Stimulated activated CD8-positive, alpha-beta memory T cell treated with anti-CD3 and anti-CD28 coated beads, Interleukin-4, amount 100 ng/mL, for 1 hour (primary cell): Measurements from ENCODE around the gene CA10.

Experiments used
- DNase-seq, 2 donors: peaks; one replicate each; pipeline ENCODE4 v3.0.0-alpha.2; 2020; ENCODE audit warnings: low read depth in 2 of 2, low spot score in 1 of 2

Gene CA10

DNA sequence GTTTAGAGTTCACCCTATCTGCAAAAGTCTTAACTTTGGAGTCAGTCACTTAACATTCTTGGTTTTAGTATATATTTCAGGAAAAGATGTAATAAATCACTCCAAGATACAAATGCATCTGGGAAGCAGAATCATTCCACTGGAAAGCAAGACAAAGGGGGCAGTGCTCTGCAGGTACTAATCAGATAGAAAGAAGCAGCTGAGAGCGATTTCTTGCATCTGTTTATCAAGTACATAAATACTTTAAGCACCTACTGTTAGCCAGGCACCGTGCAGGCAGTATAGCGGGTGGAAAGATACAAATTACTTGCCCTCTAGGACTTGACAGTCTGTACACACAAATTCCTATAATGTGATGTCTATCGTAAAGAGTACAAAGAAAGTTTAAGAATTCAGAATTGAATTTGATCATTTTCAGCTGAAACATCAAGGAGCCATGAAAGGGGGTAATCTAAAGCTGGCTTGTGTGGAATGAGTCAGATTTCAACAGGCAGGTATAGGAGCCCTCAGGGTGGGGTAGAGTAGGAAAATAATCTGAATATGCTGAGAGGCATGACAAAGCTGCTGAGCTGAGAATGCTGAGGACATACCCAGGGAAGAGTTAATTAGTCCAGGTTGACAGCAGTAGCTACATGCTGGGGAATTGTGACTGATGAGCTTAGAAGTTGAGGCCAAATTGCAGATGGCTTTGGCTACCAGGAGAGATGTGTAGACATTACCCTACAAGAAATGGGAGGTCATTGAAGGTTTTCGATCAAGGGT lies 110.2 kb downstream of the CA10 start:
- DNase-seq: no peak

DNA sequence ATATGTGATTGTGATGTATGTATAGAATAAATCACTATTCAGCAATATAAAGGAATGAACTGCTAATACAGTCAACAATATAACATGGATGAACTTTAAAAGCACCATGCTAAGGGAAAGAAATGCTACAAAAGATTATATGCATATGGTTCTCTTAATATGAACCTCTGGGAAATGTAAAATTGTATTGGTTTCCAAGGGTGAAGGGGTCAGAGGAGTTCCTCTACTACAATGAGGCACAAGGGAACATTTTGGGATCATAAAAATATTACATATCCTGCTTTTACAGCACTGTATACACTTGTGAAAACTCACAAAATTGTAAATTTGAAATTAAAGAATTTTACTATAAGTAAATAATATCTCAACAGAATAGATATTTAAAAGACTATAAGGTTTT lies 111.4 kb downstream of the CA10 start:
- no peak for DNase-seq

DNA sequence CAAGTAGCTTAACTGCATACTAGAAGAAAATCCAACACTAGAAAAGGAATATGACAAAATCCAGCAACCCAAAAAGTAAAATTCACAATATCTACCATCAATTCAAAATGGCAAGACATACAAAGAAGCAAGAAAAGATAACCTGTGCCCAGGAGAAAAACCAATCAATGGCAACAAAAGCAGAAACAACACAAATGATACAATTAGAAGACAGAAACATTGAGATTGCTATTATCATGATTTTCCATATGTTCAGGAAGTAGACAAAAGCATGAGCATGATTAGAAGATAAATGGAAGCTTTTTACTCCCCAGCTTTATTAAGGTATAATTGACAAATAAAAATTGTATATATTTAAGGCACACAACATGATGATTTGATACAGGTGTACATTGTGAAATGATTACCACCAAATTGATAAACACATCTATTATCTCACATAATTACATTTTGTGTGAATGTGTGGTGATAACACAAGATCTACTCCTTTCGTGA lies 117.3 kb downstream of the CA10 start:
- DNase-seq: no peak

DNA sequence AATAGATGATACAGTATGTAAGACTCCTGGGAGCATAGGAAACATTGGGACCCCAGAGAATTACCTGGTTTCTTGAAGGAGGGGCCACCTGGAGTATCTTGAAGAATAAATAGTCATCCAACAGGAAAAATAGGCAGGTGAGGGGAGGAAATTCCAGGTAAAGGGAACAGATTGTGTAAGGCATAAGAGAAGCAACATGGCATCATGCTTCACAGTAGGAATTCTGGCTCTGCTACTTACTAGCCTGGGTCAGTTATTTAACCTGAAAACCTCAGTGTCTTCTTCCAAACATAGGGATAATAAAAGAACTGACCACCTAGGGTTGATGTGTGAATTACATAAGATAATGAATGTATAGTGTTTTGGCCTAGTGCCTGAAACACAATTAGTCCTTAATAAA lies 122.1 kb downstream of the CA10 start:
- DNase-seq: no peak

DNA sequence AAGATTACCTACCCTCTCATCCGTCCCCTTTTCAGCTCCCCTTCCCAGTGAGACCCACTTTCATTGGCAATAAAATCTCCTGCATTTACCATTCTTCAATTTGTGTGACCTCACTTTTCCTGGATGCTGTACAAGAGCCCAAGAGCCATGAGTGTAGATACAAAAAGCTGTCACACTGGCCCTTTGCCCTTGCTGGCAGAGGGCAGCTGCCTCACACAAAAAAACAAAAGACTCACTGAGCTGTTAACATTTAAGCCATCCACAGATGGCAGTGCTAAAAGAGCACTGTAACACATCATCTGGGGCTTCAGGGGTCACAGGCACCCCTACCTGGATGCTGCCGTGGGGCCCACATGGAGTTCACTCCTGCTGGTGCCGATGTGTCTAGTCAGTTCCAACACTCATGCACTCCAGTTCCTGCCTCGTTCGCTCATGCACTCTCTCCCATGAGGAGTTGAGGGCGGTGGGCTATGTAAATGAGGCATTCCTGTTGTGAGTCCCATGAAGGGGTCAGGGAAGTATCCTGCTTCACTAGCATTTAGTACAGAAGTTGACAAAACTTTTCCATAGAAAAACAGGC lies 123.1 kb downstream of the CA10 start:
- no peak for DNase-seq

DNA sequence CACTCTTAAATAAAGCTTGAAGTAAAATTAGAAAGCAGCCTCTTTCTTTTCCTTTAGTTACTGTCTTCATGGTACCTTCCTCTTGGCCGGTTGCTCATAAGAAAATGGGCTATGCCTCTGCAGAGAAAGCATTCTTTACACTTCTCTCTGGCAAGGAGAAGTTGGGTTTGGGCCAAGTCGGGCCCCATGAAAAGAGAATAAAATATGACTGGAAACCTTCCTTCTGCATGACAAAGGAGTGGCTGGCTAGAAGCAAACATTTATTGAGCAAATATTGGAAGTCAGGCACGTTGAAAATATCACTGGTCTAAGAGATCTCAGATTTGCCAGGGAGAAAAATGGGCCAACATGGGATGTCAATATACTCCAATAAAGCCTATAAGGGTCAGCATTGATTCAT lies 126.1 kb downstream of the CA10 start:
- no peak for DNase-seq

DNA sequence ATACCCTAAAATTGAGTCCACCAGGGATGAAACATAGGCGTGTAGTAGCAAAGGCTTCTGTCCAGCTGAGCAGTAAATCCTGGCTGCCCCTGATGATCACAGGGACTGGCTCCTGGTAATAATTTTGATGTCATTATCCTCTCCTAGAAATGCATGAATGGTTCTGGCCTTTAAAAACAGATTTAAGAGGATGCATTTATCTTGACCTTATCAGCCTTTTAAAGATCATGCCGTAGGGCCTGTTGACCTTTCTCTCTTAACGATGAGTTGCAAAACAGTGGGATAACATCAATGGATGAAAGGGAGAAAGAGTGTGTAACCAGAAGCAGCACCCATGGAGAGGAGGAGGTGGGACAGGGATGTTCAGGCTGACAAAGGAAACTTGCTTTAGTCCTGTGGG lies 128.5 kb downstream of the CA10 start:
- DNase-seq: no peak

DNA sequence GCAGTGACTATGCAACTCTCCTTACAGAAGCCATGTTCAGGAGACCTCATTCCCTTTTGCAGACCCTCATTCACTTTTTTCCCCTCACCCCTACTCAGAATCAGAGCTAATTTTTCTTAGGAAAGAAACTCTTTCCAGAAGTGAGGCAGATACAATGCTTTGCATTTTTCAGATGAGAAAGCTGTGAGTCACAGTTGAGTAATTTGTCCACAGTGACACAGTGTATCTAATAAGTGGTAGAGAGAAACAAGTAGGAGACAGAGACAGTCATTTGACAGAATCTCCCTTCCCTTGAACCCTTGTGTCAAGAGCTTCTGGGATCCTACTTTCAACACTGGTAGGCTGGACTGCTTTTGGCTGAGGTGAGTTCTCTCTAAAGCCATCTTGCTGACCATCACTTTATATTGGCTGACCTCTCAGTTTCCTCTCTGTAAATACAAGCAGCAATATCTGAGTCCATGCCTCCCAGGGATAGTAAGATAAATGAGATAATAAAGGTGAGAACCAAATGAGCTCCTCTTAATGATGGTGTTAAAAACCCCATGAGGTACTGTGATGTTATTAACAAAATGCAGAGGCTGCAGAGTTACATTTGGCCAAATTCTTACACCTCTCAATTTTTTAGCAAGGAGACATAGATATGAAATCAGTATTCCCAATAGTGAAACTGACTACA lies 130.8 kb downstream of the CA10 start:
- no peak for DNase-seq

DNA sequence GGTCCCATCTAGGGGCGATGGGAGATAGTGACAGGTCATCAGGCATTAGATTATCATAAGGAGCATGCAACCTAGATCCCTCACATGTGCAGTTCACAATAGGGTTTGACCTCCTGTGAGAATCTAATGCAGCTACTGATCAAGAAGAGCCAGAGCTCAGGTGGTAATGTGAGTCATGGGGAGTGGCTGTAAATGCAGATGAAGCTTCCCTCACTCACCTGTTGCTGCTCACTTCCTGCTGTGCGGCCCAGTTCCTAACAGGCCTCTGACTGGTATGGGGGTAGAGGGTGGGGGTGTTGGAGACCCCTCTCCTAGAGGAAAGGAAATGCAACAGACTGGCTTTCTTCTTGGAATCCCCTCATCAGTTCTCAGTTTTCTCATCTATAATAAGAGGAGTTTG lies 131.4 kb downstream of the CA10 start:
- DNase-seq: no peak

DNA sequence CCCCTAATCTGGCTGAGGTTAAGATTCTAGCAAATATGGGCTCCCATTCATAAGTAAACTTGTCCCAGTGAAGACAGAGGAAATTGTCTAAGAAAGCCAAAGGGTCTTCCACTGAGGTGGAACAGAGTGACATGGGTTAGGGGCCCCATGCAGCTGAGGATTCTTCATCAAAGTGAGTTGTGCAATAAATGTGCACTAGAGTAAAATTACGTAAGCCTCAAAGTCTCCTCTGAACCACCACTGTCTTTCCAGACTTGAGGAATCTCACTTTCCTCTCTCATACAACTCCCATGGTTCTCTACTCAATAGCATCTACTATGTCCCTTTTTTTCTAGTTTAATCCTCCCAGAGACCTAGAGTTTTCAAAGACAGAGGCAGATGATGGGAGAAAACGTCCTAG lies 132.4 kb downstream of the CA10 start:
- no peak for DNase-seq

DNA sequence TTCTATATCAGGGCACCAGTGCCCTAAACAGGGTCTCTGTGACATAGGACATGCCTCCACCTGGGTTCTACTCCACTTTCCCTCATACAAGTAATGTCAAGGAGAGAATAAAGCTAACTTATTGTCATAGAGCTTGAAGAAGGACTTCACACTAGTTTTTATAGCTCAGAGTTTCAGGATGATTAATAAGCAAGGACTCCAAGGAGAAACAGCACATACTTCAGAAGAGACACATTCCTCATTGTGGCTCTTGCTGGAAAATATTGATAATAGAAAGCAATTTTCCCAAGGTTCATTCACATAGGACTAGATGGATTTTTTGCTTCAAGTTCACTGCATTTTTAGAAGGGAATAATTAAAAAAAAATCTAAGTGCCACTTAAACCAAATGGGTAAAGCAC lies 133.3 kb downstream of the CA10 start:
- no peak for DNase-seq

DNA sequence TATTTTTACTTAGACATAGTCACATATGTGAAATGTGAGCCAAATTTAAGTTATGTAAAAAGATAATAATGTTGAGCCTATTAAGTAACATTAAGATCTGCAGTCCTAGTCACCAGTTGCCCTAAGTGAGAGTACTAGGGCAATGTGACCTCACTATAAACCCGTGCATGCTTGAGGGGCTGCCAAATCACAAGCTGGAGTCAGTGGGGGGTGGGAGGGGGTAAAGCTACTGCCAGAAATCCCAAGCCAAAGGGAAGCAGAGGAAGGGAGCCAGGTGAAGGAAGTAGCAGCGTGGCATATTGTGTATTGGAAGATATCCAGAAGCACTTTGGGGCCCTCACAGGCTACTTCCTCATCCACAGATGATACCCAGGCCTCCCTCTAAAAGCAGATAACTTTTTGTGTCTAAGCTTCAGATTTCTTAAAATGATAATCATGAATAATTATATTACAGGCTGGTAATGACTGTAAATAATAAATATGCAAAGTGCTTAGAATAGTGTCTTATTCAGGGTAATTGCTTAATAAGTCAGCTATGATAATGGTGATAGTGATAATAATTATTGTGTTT lies 134.1 kb downstream of the CA10 start:
- no peak for DNase-seq

DNA sequence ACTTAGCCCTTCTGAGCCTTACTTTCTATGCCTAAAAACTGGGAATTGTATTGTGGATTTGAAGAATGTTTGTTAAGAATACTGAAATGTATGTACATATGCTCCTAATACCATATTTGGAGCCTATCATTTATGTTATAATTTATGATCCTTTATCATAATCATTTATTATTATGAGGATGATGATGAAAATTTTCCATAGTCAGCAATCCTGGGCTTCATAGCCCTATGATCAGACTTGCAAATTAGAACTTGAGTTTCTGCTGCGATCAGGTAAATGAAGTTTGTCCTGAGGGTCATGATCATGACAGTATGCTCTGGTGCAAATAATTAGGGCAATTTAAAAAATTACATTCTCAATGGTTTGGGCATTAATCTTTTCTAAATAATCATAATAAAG lies 147.4 kb downstream of the CA10 start:
- DNase-seq: no peak

DNA sequence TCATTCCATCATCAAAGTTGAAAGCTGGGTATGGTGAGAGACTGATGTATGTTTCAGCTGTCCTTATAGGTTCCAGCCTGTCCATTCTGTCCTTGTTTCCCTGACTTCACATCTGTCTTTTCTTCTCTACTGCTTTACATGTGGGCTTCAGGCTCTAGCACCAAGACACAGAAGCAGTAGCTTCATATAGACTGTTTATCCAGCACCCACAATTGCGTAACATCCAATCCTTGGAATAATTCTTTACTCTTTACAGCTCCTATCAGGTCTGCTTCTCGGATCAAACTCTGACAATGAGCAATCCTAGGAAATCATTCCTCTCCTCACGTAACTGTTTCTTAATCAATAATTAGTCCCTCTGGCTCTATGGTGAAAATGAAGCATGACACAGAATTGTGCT lies 158.9 kb downstream of the CA10 start:
- no peak for DNase-seq

DNA sequence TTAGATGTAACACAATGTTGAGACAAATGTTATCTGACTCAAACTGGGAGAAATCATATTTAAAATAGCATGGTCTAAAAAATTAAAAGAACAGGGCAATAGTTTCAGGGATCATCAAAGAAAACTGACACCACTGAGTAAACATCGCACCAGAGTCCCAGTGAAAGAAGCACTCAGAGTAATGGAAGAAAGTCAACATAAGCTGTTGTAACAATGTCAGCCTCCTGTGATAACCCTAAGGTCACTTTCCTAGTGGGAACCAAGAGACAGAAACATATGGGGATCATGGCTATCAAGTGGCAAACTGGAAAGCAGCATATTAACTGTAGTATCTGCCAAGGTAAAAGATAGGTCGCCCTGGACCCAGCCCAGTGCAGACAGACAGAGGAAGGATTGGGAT lies 160.8 kb downstream of the CA10 start:
- DNase-seq: no peak

DNA sequence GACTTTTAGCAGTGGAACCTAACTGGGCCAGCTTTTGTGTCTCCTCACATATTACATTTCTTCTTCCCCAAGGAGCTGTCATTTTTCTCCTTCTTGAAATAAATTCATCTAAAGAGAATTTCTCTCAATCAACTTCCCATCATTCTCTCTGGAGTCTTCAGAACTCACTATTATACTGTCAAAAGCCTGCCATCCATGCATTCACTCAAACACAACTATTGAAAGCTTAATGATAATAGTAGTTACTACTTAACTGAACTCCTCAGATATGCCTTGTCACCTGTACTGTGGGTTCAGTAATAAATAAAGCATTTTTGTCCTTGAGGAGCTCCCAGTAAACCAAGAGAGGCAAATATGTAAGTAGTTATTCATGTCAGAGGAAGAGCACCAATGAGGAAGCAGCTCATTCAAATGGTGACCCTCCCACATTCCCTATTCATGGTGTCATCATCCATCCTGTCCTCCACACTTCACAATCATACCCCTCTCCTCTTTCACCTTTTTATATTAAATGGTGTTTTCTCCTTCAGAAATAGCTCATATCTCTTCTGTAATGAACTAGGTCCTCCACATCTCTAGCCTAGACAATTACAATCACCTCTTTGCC lies 162.6 kb downstream of the CA10 start:
- DNase-seq: no peak

DNA sequence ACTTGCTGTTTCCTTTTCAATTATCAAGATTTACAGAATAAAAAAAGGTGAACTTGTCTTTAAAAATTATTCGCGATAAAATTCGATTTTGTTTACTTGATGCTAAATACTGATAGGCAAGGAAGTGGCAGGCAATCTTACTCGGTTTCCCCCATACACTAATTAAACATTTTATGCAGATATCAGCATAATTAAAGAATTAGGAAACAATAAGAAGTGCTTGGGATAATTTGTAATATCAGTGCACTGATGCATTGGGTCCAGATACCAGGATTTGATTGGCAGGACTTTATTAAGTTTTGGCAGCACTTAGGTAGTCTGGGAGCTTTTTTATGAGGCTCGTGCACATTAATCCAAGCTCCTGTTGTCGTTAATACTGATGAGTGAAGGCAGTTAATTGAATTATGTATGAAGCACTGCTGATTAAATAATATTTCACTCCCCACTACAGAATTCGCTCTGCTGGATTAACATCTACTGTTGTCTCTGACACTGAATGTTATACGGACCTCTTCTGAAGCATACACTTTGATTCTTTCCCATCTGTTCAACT lies 165.6 kb downstream of the CA10 start:
- DNase-seq: no peak

DNA sequence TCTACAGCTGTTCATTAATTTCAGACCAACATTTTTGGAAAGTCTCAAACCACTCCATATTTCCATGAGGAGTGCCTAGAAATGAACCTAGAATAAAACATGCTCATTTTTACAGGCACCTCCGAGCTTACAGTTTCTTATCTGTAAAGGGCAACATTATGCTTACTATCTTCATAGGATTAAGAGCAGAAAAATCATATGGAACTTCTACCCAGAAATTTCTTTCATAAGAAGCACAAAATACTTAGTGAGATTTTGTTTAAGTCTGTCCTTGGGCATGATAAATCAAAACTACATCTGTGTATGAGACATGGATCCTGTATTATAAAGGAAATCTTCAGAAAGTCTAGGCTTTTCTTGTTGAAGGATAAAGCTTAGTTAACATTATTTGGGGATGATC lies 187.4 kb downstream of the CA10 start:
- no peak for DNase-seq

DNA sequence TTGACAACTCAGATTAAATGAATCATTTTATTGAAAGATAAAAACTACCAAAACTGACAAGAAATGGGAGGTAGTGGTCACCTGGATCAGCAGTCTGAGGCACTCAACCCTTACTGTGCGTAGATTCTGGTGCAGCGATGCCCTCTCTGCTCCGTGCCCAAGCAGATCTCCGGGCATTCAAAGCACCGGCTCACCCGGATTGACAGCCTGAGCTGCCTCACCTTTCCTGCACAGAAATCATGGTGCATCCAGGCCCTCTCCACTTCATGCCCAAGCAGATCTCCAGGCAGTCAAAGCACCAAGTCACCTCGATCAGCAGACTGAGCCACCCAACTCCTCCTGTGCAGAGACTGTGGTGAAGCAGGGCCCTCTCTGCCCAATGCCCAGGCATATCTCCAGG lies 196.8 kb downstream of the CA10 start:
- no peak for DNase-seq

DNA sequence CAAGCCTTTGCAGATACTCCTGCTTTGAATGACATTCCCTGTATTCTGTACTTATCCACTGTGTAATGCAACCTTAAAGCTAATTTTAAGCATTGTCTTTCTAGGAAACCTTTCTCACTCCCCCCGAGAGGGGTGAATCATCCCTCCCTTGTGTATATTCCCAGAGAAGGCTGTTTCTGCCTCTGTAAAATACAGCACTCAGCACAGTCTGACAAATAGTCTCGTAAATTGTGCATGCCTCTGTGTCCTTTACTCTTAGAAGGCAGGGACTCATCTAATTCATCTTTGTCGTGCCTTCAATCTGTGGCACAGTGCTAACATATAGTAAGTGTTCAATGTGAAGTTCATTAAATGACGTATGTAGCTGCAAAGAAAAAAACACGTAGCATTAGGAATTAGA lies 200.7 kb downstream of the CA10 start:
- DNase-seq: no peak

DNA sequence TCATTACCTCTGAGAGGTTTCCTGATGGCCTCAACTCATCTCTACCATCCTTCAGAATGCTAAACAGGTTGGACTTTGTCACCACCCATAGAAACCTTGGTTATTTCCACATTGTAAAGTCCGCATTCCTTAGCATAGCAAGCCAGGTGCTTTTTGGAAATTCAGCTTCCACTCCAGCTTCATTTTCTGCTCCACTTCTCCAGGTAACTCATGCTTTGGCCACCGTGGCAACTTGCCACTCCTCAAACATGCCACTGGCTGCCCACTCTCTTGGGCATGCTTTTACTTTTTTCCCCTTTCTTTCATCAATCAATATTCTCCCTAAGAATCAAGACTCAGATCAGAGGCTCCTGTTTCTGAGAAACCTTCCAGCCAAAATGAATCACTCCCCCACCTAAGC lies 203.3 kb downstream of the CA10 start:
- DNase-seq: no peak
